ENCODE data around the gene COL28A1. TPM values are rescaled to one million over a fixed set of nuclear protein-coding genes. Genes with fewer than 3 reads are reported as not detected.

Gene COL28A1
- polyA plus RNA-seq, 1 donor (not counting 4 experiments of a cell fraction or from before 2014, with no cell fraction given): 0.13 TPM

DNA sequence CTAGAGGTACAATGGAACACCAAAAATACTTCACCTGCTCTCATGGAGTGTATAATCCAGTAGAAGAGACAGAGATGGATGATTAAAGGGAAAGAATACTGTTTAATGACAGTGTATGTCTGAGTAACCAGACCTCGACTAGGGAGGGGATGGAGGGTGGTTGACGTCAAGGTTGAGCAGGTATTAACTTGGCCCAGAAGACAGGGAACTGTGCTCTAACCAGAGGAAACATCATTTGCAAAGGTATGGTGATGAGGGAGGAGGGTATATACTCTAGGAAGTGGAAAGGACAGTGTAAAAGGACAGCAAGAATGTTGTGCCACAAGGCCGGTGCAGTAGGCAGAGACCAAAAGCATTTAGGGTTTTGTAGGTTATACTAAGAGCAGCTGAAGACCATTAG, 33.9 kb upstream of the COL28A1 start:
- Histone ChIP-seq H3K9ac (ENCODE audit: control insufficient read depth, extremely low read depth, insufficient read depth, low read length) (no peak overlapping the region), H3K27me3 (ENCODE audit: control insufficient read depth, extremely low read depth, insufficient read depth, low read length) (no peaks in the 10 kb centered on the region), H3K36me3 (ENCODE audit: control insufficient read depth in 2 of 2, extremely low read depth in 1 of 2, insufficient read depth in 2 of 2, low read length in 2 of 2) (peaks cover 0 to 19% of the 10 kb centered on the region in 2 experiments), H4K20me1 (ENCODE audit: control insufficient read depth, extremely low read depth, insufficient read depth, low read length) (no peaks in the 10 kb centered on the region), H2AFZ (ENCODE audit: control insufficient read depth, low read length) (no peak overlapping the region), H3K27ac (ENCODE audit: control insufficient read depth, insufficient read depth, low read length) (no peak overlapping the region), H3K9me3 (ENCODE audit: control insufficient read depth, low read depth, low read length) (no peaks in the 10 kb centered on the region), H3K9me1 (ENCODE audit: control insufficient read depth, extremely low read depth, insufficient read depth, low read length) (no peaks in the 10 kb centered on the region), H3K79me2 (ENCODE audit: control insufficient read depth, insufficient read depth, low read length) (peaks cover 52% of the 10 kb centered on the region), H3K4me3 (ENCODE audit: control insufficient read depth in 2 of 3, extremely low read depth in 1 of 3, insufficient read depth in 2 of 3, low read depth in 1 of 3, low read length in 3 of 3) (no peak overlapping the region), H3K4me1 (ENCODE audit: control insufficient read depth, extremely low read depth, insufficient read depth, low read length) (peaks cover 41% of the 10 kb centered on the region), H3K4me2 (ENCODE audit: control insufficient read depth, extremely low read depth, insufficient read depth, low read depth, low read length) (peak overlapping the region; percentile 49)
- no peak for DNase-seq (ENCODE audit: low read depth, low spot score)
- FAIRE-seq: no peak
- dilution Hi-C loops (cut with MboI; ENCODE audit: extremely low pct_ligation_motif_present, low sequenced_read_pairs): no loop called here
- no peak for TF ChIP-seq EZH2 (IDR thresholded peaks at IDR 0.05; ENCODE audit: low read length)
- TF ChIP-seq, protein P1, sequence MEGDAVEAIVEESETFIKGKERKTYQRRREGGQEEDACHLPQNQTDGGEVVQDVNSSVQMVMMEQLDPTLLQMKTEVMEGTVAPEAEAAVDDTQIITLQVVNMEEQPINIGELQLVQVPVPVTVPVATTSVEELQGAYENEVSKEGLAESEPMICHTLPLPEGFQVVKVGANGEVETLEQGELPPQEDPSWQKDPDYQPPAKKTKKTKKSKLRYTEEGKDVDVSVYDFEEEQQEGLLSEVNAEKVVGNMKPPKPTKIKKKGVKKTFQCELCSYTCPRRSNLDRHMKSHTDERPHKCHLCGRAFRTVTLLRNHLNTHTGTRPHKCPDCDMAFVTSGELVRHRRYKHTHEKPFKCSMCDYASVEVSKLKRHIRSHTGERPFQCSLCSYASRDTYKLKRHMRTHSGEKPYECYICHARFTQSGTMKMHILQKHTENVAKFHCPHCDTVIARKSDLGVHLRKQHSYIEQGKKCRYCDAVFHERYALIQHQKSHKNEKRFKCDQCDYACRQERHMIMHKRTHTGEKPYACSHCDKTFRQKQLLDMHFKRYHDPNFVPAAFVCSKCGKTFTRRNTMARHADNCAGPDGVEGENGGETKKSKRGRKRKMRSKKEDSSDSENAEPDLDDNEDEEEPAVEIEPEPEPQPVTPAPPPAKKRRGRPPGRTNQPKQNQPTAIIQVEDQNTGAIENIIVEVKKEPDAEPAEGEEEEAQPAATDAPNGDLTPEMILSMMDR (optimal IDR thresholded peaks at IDR 0.05 in 1 of 3, IDR thresholded peaks at IDR 0.05 in 1 of 3, conservative IDR thresholded peaks at IDR 0.05 in 1 of 3; ENCODE audit: extremely low read depth in 1 of 3, insufficient read depth in 2 of 3, low read length in 3 of 3): no peak

DNA sequence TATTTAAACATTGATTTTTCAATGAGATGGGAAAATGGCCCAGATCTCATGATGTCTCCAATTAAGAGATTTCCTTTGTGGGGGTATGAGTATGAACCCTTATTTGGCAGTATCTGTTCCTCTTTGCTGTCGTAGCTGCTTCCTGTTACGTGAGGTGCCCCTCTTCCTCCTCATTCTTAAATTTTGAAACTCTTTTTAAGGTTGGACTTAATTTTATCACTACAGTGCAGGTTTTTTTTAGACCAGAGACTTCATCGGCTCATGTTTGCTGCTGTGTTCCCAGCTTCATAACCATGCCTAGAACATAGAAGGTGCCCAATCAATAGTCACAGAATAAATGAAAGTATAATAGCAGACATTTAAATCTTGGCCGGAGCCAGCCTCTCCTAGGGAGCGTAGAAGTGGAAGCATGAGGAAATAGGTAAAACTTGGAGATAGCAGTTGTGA, 33.4 kb upstream of the COL28A1 start:
- dilution Hi-C loops (cut with MboI; ENCODE audit: extremely low pct_ligation_motif_present, low sequenced_read_pairs): no loop called here
- Histone ChIP-seq H4K20me1 (ENCODE audit: control insufficient read depth, extremely low read depth, insufficient read depth, low read length) (no peaks in the 10 kb centered on the region), H3K79me2 (ENCODE audit: control insufficient read depth, insufficient read depth, low read length) (peaks cover 52% of the 10 kb centered on the region), H3K9ac (ENCODE audit: control insufficient read depth, extremely low read depth, insufficient read depth, low read length) (no peak overlapping the region), H3K4me2 (ENCODE audit: control insufficient read depth, extremely low read depth, insufficient read depth, low read depth, low read length) (peak overlapping the region; percentile 49), H3K4me3 (ENCODE audit: control insufficient read depth in 2 of 3, extremely low read depth in 1 of 3, insufficient read depth in 2 of 3, low read depth in 1 of 3, low read length in 3 of 3) (no peak overlapping the region), H3K27me3 (ENCODE audit: control insufficient read depth, extremely low read depth, insufficient read depth, low read length) (no peaks in the 10 kb centered on the region), H3K4me1 (ENCODE audit: control insufficient read depth, extremely low read depth, insufficient read depth, low read length) (peaks cover 46% of the 10 kb centered on the region), H3K9me1 (ENCODE audit: control insufficient read depth, extremely low read depth, insufficient read depth, low read length) (no peaks in the 10 kb centered on the region), H2AFZ (ENCODE audit: control insufficient read depth, low read length) (no peak overlapping the region), H3K9me3 (ENCODE audit: control insufficient read depth, low read depth, low read length) (no peaks in the 10 kb centered on the region), H3K36me3 (ENCODE audit: control insufficient read depth in 2 of 2, extremely low read depth in 1 of 2, insufficient read depth in 2 of 2, low read length in 2 of 2) (peaks cover 0 to 19% of the 10 kb centered on the region in 2 experiments), H3K27ac (ENCODE audit: control insufficient read depth, insufficient read depth, low read length) (no peak overlapping the region)
- DNase-seq (ENCODE audit: low read depth, low spot score): no peak
- no peak for FAIRE-seq
- TF ChIP-seq, protein P1 (optimal IDR thresholded peaks at IDR 0.05 in 1 of 3, IDR thresholded peaks at IDR 0.05 in 1 of 3, conservative IDR thresholded peaks at IDR 0.05 in 1 of 3; ENCODE audit: extremely low read depth in 1 of 3, insufficient read depth in 2 of 3, low read length in 3 of 3): no peak
- TF ChIP-seq EZH2 (IDR thresholded peaks at IDR 0.05; ENCODE audit: low read length): no peak
